HS-27A (cell line): ENCODE results near the gene CPNE5.
A peak's percentile ranks its signal among the peaks of the same experiment; 100 is the strongest.

Experiments
- DNase-seq: peaks from one replicate; pipeline ENCODE4 v3.0.0-alpha.2; 2012; ENCODE audit warnings: low read depth, missing footprints

CPNE5 gene

GRCh38 chr6:36760685-36761435 lies 78.4 kb downstream of the CPNE5 start:
- DNase-seq, result no peak

GRCh38 chr6:36759148-36759759 lies 80.0 kb downstream of the CPNE5 start:
- DNase-seq, result peak; percentile 42

- no peak for DNase-seq
These were observed 80.6 kb downstream of the CPNE5 start for GRCh38 chr6:36758516-36759147.

- DNase-seq, result no peak
These were observed 81.2 kb downstream of the CPNE5 start for GRCh38 chr6:36757943-36758508.

- DNase-seq, result no peak
These were observed 82.0 kb downstream of the CPNE5 start for GRCh38 chr6:36757206-36757605.

- DNase-seq, result no peak
These were observed 82.5 kb downstream of the CPNE5 start for GRCh38 chr6:36756786-36757185.

- no peak for DNase-seq
These were observed 83.6 kb downstream of the CPNE5 start for GRCh38 chr6:36755435-36756348.

- no peak for DNase-seq
These were observed 84.4 kb downstream of the CPNE5 start for GRCh38 chr6:36754582-36755434.

GRCh38 chr6:36753671-36754405 lies 85.4 kb downstream of the CPNE5 start:
- DNase-seq, result no peak

GRCh38 chr6:36752886-36753506 lies 86.2 kb downstream of the CPNE5 start:
- DNase-seq, result no peak

- DNase-seq, result no peak
These were observed 86.9 kb downstream of the CPNE5 start for GRCh38 chr6:36752187-36752885.

GRCh38 chr6:36751833-36752186 lies 87.4 kb downstream of the CPNE5 start:
- no peak for DNase-seq

- no peak for DNase-seq
These were observed 88.2 kb downstream of the CPNE5 start for GRCh38 chr6:36751091-36751490.

GRCh38 chr6:36749829-36750489 lies 89.3 kb downstream of the CPNE5 start:
- no peak for DNase-seq

GRCh38 chr6:36746251-36746650 lies 93.0 kb downstream of the CPNE5 start:
- no peak for DNase-seq

GRCh38 chr6:36745836-36746235 lies 93.4 kb downstream of the CPNE5 start:
- no peak for DNase-seq

- DNase-seq, result no peak
These were observed 94.0 kb downstream of the CPNE5 start for GRCh38 chr6:36745283-36745682.

- no peak for DNase-seq
These were observed 95.0 kb downstream of the CPNE5 start for GRCh38 chr6:36744304-36744673.
